Stimulated activated CD4-positive, alpha-beta T cell treated with anti-CD3 and anti-CD28 coated beads, Interleukin-1b, Interleukin-23, amount 100 ng/mL, for 48 hours (primary cell): ENCODE data around the gene FREM1.
A peak's percentile ranks its signal among the peaks of the same experiment; 100 is the strongest.

Experiments used
- DNase-seq: peaks from one replicate; pipeline ENCODE4 v3.0.0-alpha.2; 2020

The FREM1 gene

DNA sequence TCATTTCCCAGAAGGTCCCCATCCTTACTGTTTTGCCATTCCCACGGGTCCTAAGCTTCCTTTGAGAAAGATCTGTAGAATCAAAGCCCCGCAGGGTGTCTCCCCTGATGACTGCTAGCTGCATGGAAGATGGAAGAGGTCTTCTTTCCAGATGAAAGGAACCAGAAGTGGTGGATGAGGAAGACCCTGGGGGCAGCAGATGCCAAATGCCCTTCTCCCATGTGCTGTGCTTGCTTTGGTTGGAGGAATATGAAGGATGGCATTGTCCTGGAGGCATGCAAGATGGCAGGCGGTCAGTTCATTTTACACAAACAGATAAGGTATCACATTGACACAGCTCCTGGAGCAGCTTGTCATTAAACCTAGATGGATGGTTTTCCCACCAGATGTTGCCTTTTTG, 161.9 kb downstream of the FREM1 start:
- no peak for DNase-seq

DNA sequence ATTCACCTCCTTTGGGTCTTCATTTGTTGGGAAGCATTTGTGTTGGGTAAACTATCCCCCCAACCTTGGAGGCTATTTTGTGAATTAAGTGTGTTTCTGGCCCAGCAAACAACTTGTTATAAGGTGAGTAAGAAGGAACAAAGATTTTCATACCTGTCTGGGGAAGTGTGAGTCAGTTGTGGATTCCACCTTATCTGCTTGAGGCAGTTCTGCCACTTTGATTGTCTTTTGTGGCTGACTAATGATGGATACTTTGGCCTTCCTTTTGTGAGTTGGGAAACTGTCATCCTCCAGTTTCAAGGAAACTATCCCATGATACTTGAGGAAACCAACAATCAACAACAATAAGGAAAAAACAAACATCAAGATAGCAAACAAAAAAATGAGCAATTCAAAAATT, 163.1 kb downstream of the FREM1 start:
- DNase-seq, result no peak

DNA sequence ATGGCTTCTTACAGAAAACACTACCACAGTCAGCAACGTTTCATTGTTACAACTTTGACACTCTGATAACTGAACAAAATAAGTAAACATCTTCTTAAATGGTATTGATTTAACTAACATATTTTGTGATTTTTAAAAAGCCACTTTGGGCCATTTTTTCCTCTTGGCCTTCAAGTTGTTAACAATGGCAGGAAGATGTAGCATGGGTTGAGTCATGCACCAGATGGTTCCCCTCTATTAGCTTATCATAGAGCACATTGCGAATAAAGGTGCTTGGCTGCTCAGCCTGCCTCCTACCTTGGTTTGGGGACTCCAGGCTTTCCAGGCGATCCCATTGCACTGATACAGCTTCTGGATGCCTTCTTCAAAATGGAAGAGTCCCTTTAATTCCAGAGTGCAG, 163.6 kb downstream of the FREM1 start:
- DNase-seq, result no peak

DNA sequence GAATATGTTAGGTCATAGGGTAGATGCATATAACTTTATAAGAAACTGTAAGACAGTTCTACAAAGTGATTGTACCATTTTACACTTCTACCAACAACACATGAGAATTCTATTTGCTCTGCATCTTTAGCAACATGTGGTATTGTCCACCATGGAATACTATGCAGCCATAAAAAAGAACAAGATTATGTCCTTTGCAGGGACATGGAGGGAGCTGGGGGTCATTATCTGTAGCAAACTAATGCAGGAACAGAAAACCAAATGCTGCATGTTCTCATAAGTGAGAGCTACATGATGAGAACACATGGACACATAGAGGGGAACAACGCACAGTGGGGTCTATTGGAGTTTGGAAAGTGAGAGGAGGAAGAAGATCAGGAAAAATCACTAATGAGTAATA, 165.5 kb downstream of the FREM1 start:
- no peak for DNase-seq

DNA sequence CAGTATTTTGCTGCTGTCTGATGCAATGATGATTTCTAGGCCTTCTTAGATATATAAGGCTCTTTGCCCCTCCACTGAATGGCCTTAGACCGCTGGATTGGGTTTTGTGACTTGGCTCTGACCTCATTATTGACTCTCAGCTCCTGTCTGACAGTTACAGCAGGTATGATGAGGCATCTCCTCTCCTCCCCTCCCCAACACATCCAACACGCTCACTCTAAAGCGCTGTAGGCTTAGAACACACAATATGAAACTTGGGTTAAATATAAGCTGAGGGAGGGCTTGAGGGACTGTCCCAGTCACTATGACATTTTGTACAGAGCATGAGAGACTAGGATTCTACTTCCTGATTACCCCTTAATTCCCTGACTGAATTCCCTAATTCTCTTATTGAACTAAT, 168.9 kb downstream of the FREM1 start:
- DNase-seq, result no peak

DNA sequence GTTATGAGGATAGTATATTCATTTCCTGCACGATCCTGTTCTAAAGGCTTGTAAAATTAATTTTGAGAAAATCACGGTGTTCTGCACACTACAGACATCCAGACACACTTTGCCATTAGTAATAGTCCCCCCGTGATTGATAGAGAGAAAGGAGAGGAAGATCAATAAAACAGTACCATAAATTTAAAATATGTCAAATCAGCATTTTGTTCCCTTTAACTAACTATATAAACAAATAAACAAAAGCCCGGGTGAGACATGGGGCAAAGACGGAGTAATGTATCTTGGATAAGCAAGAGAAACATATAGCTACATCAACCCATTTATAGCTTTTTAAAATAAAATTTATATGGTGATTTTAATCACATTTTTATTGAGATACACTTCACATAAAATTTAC, 177.1 kb downstream of the FREM1 start:
- no peak for DNase-seq

DNA sequence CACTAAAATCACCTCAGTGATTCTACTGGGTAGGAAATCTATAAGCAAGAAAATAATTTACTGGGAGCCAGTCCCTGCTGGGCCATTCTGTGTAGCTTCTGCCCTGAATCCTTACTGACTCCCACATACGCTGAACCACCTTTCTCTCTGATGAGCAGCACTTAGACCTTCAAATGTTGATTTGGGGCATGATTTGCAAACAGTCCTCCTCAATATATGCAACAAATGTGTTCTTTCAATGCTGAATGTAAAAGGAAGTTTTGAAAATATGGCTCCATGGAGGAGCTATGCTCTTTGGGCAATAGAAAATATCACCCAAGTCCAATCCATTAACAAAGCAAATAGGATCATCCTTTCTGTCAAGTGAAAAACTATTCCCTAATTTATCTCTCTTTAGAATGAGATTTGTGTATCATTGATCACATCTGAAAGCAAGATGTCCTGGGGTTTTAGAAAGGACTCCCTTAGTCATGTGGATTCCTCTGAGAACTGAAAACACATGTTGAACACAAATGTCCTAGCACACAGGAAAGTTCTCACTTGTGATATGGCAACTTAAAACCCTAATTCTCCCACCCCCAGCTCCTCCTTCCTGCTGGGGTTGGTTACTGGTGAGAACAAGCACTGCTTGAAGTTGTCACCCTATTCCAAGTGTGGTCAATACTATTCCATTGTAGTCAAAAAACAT, 178.8 kb downstream of the FREM1 start:
- DNase-seq, result no peak

DNA sequence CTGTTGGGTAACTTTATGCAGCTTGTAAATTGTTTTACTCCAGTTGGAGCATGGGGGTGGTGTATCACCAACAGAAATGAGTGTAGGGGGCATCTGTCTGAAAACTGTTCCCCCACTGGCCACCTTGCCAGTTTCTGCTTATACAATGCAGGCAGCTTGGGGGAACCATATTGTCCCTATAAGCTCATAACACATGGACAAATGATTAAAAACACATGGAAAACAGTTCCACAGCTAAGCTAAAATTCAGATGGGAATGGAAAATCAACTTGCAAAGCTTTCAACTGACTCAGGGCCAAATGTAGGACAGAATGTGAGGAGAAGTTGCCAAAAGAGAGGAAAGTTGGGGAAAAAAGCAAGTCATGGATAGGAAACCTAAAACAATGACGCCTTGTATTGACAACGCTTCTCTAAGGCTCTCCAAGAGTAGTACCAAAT, 179.7 kb downstream of the FREM1 start:
- DNase-seq, result no peak

DNA sequence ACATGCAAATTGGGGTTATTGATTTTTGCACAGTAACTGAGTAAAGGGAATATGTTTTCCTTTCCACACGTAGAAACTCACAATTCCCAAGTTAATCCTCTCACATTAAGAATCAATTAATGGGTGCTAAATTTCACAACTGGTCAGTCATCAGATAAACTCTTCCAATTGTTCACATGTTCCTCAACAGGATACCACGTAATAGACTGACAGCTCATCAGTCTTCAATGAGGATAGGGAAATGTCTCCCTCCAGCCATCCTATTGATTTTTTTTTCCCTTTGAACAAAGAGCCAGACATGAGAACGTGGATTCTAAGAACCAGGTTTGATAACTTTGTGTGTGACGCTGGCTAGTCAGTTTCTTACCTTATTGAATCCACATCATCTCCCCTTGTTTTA, 186.9 kb downstream of the FREM1 start:
- DNase-seq, result no peak

DNA sequence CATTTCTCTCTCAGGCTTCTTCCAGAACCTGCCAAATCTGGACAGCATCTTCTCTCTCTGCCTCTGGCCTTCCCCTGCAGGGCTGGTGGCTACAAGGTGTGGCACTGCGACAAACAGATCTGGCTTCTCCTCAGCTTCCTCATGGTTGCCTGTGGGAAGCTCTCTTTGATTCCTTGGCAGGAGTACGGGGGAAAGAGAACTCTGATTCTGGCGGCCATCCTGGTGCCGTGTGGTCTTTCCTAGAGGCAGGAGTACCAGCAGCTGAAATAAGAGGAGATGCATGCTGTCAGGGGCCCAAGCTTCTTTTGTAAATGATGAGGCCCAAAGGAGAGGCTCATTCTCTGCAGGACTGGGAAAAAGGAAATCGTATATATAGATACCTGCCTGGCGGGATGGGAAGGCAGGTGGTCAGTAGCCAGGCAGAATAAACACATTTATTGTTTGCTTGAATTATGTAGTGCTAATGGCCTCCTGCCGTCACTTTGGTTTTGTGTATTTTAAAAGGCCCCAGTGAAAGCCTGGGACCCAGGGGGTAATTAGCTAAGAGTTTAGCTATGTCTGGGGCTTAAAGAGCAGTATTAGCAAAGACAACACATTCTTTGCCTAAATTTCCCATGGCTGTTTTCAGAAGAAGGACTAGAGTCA, 187.7 kb downstream of the FREM1 start, which contains the start of gene CER1:
Gene CER1, minus strand, starts transcription at position 343 of the 645 bp plus-strand sequence. Its CDS starts 61 bp downstream, at position 282.
- DNase-seq, result no peak

DNA sequence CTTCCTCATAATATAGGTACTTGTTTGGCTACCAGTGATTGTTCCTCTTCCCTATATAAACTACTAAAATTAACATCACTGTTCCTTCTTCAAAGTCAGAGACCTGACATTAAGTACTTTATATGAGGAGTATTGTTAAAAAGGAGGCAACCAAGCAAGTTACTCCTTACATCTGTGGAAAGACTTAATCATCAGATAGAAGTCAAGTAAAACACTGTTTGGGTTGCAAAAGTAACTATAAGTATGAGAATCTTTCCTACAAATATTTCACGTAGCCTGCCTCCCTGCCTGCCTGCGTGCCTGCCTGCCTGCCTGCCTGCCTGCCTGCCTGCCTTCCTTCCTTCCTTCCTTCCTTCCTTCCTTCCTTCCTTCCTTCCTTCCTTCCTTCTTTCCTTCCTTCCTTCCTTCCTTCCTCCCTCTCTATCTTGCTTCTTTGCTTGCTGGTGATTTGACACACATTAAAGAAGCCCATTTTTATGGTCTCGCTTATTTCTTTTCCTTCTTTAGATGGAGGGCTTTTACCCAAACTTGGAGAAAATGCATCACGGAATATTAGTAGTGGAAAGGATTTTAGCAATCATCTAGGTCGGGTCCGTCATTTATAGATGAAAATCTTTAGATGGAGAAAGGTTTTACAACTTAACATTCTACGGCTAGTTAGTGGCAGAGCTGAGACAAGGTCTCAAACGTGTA, 190.9 kb downstream of the FREM1 start:
- no peak for DNase-seq

DNA sequence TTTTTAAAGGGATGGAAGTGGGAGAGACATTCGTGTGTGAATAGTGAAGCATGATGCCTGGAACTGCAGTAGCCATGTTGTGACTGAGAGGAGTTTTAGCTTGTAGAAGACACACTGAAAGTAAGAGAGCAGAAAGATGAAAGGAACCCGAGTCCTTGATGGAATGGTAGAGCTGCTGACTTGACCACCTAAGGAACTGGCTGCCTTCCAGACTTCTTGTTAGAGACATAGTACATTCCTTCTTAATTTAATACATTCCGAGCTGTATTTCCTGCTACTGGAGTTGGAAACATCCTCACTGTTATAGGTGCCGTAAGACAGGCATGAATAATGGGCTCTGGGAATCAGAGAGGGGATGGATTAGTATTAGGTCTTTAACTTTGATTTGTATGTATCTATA, 195.1 kb downstream of the FREM1 start:
- DNase-seq, result no peak

DNA sequence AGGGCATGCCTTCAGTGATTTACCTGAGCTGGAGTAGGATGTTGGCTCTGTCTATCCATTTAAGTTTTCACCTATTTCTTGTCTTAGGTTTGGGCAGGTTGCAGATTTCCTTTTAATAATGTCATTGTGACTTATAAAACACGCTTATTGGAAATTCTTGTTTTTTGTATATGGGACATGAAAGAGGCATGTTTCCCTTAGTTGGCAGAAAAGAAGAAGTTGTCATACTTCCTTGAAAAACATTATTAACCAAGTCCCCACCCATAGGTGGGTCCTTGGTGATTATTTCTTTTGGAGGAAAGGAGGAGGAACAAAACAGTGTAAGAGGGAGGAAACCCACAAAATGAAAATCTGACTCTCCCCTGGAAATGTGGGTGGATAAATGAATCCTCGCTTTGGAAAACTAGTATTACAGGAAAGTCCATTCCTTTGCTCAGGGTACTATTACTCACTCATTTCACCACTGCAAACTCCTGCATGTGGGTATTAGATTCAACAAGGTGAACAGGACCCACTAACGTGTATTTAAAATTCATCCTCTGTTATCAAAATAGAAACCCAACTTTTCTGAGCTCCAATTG, 197.0 kb downstream of the FREM1 start:
- no peak for DNase-seq

DNA sequence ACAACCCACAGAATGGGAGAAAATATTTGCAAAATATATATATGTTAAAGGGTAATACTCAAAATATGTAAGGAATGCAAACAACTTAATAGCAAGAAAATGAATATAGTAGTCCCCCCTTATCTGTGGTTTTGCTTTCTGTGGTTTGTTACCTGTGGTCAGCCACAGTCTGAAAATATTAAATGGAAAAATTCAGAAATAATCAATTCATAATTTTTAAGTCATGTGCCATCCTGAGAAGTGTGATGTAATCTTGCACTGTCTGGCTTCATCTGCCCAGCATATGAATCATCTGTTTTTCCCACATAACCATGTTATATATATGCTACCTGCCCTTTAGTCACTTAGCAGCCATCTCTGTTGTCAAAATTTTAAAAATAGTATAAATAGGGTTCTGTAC, 199.4 kb downstream of the FREM1 start:
- no peak for DNase-seq

DNA sequence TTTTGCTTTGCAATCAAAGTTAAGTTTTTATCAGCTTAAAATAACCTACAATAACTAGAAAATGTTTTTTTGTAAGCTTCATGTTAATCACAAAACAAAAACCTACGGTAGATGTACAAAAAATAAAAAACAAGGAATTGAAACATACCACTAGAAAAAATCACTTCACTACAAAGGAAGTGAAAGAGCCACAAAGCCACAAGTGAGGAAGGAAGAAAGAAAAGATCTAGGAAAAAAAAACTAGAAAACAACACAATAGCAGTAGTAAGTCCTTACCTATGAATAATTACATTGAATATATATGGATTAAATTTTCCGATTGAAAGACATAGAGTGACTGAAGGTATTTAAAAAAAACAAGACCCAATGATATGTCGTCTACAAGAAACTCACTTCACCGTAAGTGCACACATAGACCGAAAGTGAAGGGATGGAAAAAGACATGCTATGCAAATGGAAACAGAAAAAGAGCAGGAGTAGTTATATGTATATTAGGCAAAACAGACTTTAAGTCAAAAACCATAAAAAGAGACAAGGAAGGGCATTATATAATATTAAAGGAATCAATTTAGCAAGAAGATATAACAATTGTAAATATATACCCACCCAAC, 203.6 kb downstream of the FREM1 start:
- no peak for DNase-seq

DNA sequence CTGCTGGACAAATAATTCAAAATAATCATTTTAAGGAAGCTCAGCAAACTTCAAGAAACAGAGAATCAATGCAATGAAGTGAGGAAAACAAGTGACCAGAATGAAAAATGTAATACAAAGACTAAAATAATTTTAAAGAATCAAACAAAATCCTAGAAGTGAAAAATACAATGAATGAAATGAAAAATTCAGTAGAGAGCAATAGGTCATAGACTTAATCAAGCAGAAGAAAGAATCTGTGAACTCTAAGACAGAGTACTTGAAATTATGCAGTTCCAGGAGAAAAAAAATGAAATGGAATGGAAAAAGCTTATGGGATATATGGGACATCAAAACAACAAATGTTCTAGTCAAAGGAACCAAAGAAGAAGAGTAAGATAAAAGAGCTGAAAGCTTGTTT, 205.1 kb downstream of the FREM1 start:
- no peak for DNase-seq

DNA sequence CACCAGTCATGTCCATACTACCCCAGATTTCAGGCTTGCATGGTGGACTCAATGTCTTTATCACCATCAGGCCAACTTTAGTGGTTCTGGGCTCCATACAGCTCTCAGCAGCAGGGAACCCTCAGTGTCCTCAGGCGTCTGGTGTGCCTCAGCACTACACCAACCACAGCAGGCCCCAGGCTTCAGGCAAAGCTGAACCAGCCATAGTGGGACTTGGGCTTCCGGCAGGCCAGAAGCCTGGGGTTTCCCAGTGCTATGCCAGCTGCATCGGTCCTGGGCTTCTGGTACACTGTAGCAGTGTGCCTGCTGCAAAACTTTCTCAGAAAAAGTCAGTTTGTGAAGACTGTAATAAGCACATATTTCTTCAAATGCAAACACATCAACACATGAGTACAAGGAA, 205.9 kb downstream of the FREM1 start:
- no peak for DNase-seq

DNA sequence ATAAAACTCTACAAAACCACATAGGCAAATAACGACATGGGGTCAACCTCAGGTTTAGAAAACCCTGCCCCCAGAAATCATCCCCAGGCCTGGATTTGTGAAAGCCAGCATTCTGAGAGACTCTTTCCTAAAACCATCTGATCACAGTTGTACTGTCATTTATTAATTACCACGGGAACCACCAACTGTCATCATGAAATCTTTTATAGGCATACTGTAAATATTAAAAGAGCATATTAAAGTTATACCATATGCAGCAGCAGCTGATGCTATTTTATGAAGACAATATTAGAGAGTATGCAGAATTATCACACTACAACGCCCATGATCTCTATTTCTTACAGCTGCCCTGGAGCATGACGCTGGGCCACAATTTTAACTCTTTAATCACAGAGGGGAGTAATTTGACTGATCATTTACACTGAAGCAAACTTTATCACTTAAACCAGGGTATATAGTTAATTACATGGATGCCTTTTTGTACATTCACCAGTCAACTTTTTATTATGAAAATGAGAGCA, 208.0 kb downstream of the FREM1 start:
- DNase-seq, result no peak

DNA sequence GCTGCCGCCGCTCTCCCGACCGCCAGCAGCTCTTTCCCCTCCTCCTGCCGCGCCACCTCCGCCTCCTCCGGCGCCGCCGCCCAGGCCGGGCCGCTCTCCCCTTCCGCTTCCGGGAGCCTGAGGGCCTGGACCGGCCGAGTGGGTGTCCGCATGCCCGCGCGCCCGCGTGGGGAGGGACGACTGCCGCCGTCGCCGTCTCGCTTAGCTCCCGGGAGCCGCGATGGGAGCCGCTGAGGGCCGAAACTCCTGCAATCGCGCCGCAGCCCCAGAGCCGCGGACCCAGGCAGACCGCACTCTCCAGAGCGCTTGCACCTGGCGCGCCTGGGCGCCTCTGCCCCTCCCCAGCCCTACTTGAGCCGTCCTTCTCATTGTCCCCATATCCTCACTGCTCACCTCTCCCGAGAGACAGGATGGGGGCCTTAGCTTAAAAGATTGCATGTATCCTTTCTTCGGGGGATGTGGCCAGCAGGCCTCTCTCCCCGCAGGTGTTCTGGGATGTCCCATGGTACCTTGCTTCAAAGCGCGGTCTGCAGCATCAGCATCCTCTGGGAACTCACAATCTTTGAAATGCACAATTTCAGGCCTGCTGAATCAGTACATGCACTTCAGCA, 216.9 kb downstream of the FREM1 start, which contains the start of gene ZDHHC21:
Gene ZDHHC21, minus strand, starts transcription at position 182 of the 611 bp plus-strand sequence. CDS start 19,092 bp downstream, outside the sequence.
- peak; percentile 62 for DNase-seq

DNA sequence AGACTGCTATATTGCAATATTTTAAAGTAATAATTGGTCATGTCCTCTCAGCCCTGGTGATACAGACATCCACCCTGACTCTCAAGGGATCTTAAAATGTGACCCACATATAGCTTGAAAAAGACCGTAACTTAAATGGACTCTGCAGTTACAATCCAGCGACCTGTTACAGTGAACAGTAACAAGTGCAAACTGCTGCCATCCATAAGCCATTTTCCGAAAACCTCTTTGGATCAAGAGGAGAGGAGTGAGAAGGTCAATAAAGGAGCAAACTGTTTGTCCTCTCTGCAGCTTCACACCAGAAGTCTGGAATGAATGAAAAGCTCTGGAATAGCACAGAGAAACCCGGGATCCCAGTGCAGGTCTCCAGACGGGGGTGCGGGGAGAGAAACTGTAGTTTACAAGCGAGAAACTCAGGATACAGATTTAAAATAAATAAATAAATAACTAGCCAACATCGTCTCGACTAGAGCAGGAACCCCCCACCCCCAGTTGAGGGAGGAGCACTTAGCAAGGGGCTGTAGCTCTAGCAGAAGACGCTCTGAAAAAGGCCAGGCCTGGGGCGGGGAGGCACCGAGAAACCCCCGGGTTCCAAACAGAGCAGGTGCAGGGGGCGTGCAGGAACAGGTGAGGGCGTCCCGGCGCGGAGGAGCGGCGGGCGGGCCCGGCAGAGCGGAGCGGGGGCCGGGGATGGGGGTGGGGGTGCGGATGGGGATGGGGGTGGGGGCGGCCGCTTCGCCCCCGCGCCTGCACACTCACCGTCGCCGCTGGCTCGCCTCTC, 217.6 kb downstream of the FREM1 start:
- no peak for DNase-seq

DNA sequence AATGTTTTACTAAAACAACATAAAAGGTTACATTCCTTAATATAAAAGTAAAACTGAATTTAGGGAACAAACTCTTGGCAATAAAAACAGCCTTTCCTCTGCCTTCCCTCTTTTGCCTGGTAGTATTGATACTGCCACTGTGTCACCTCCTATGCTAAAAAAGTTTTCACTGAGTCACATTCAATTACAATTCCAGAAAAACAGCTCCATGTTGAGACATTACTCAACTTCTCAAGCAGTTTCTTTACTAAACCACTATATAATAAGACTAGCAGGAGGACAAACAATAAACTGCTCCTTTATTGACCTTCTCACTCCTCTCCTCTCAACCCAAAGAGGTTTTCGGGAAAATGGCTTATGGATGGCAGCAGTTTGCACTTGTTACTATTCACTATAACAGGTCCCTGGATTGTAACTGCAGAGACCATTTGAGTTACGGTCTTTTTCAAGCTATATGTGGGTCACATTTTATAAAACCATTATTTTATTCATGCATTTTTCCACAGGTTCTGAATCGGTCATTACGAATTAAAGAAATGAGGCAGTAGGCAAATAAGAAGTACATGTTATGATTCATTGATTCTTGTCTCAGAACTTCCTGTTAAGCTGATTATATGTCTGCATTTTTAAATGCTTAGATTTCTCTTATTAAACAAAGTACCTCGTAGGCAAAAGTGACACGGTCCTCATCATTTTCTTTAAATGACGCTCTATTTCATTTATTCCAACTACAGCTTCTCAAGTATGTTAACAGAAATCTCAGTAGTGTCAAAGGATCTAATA, 219.1 kb downstream of the FREM1 start:
- DNase-seq, result no peak
